Gastrocnemius medialis (tissue), 4 donors: ENCODE data around the gene SHANK1. TPM values are rescaled to one million over a fixed set of nuclear protein-coding genes. Genes with fewer than 3 reads are reported as not detected.

Source experiments
- ATAC-seq, 2 donors: fragments of 150-250 bp; one replicate each; pipeline ENCODE4 v1.9.1; 2016
- DNase-seq, 2 donors: peaks; one replicate each; pipeline ENCODE4 v3.0.0-alpha.2; 2019
- H3K27ac ChIP-seq, 4 donors: fragments of 200-600 bp; sonication (generic); 1 replicate in 1 of 4; 2 replicates in 3 of 4; pipeline ENCODE4 v1.5.1; 2016 to 2018; ENCODE audit warnings: mild to moderate bottlenecking in 2 of 4, moderate library complexity in 1 of 4
- H3K27me3 ChIP-seq, 3 donors: fragments of 200-600 bp; sonication (generic) in 2 of 3; 1 replicate in 1 of 3; 2 replicates in 2 of 3; pipeline versions ENCODE4 v1.5.1 to v1.6.0; 2016 to 2019; ENCODE audit warnings: mild to moderate bottlenecking in 1 of 3, moderate library complexity in 1 of 3
- H3K36me3 ChIP-seq, 2 donors: fragments of 200-600 bp; sonication (generic) in 1 of 2; one replicate each; pipeline ENCODE4 v1.5.1; 2017 to 2018
- H3K4me1 ChIP-seq, 2 donors: fragments of 200-600 bp; sonication (generic) in 1 of 2; one replicate each; pipeline ENCODE4 v1.5.1; 2016 to 2017; ENCODE audit warnings: mild to moderate bottlenecking in 2 of 2
- H3K4me3 ChIP-seq, 4 donors: fragments of 200-600 bp; sonication (generic) in 3 of 4; 1 replicate in 1 of 4; 2 replicates in 3 of 4; pipeline ENCODE4 v1.5.1; 2016 to 2019; ENCODE audit warnings: mild to moderate bottlenecking in 2 of 4
- H3K9me3 ChIP-seq, 3 donors: fragments of 200-600 bp; sonication (generic) in 2 of 3; 1 replicate in 1 of 3; 2 replicates in 2 of 3; pipeline ENCODE4 v1.5.1; 2016 to 2019
- CTCF ChIP-seq, 5 experiments: fragments of 450-650 bp in 3 of 5; fragments of 200-600 bp in 2 of 5; sonication (generic) in 2 of 5; IDR thresholded peaks in 4 of 5; conservative IDR thresholded peaks in 1 of 5; 1 replicate in 4 of 5; 2 replicates in 1 of 5; pipeline ENCODE4 v1.5.1; 2016 to 2019; ENCODE audit warnings: antibody characterized with exemption in 5 of 5, mild to moderate bottlenecking in 3 of 5, moderate library complexity in 3 of 5
- POLR2A ChIP-seq, 2 donors: fragments of 450-650 bp; IDR thresholded peaks; one replicate each; pipeline ENCODE4 v1.6.1; 2017; ENCODE audit warnings: antibody characterized with exemption in 2 of 2, mild to moderate bottlenecking in 2 of 2, moderate library complexity in 2 of 2
- in situ Hi-C, 4 donors: fragments of 200-750 bp; cut with MboI; loops; one replicate each; pipeline versions ENCODE4 v1.15.0 to v1.8.0; 2017; ENCODE audit warnings: low sequenced_read_pairs in 4 of 4
- intact Hi-C: fragments of 100-400 bp; cut with DNase I; formaldehyde crosslinking; loops from one replicate; pipeline ENCODE4 v1.15.1; 2023; ENCODE audit warnings: low total_unique reads
- total RNA-seq, 4 donors: library from RNA; depleted of rRNA; stranded (reverse); fragments of >200 nt; gene quantifications; one replicate each; pipeline versions ENCODE4 v1.1.0 to v1.2.3, GENCODE V29; 2016

SHANK1 gene
- total RNA-seq, 4 donors from 2014 or later = 0.68 TPM; not detected in 3

- DNase-seq (no peak), ATAC-seq (no peak)
- TF ChIP-seq POLR2A (IDR thresholded peaks at IDR 0.05) = no peak
- no peak for TF ChIP-seq CTCF (IDR thresholded peaks at IDR 0.05 in 4 of 5, conservative IDR thresholded peaks at IDR 0.05 in 1 of 5)
- H3K9me3 ChIP-seq = no peaks in the 10 kb centered on the region
- H3K36me3 ChIP-seq = no peaks in the 10 kb centered on the region
- H3K4me3 ChIP-seq = no peak overlapping the region
- H3K27ac ChIP-seq = no peak overlapping the region
- H3K27me3 ChIP-seq = peaks cover 29 to 32% (median 30%) of the 10 kb centered on the region in 3 donors
- intact Hi-C loops (no loop called here), in situ Hi-C loops (no loop called here)
- H3K4me1 ChIP-seq = no peaks in the 10 kb centered on the region
Observed at GRCh38 chr19:50686310-50687032, 33.1 kb downstream of the SHANK1 start.

GRCh38 chr19:50679177-50680125, 40.2 kb downstream of the SHANK1 start:
- H3K27ac ChIP-seq = no peak overlapping the region
- DNase-seq = peak; percentile 30 to 32
- no peaks in the 10 kb centered on the region for H3K4me1 ChIP-seq
- H3K9me3 ChIP-seq = no peaks in the 10 kb centered on the region
- in situ Hi-C loops (no loop called here), intact Hi-C loops (no loop called here)
- no peak overlapping the region for H3K4me3 ChIP-seq
- TF ChIP-seq CTCF (IDR thresholded peaks at IDR 0.05 in 4 of 5, conservative IDR thresholded peaks at IDR 0.05 in 1 of 5) (no peak), POLR2A (IDR thresholded peaks at IDR 0.05) (no peak)
- H3K27me3 ChIP-seq = peaks cover 0 to 21% (median 0%) of the 10 kb centered on the region in 3 donors
- no peaks in the 10 kb centered on the region for H3K36me3 ChIP-seq
- peak in 1 of 2 donors; percentile 45 for ATAC-seq

- DNase-seq = no peak
Observed at GRCh38 chr19:50678323-50678722, 41.3 kb downstream of the SHANK1 start.

GRCh38 chr19:50677636-50678035, 42.0 kb downstream of the SHANK1 start:
- no peaks in the 10 kb centered on the region for H3K9me3 ChIP-seq
- no peak for DNase-seq
- ATAC-seq = no peak
- H3K4me3 ChIP-seq = no peak overlapping the region
- H3K27me3 ChIP-seq = peaks cover 0 to 14% (median 4%) of the 10 kb centered on the region in 3 donors
- no peak for TF ChIP-seq CTCF (IDR thresholded peaks at IDR 0.05 in 4 of 5, conservative IDR thresholded peaks at IDR 0.05 in 1 of 5)
- no peak for TF ChIP-seq POLR2A (IDR thresholded peaks at IDR 0.05)
- in situ Hi-C loops = no loop called here
- H3K36me3 ChIP-seq = no peaks in the 10 kb centered on the region
- no peak overlapping the region for H3K27ac ChIP-seq
- H3K4me1 ChIP-seq = no peaks in the 10 kb centered on the region
- intact Hi-C loops = no loop called here

More at GRCh38 chr19:50678323-50678722, 41.3 kb downstream of the SHANK1 start:
- no peak for ATAC-seq
- Histone ChIP-seq H3K27me3 (peaks cover 0 to 15% (median 4%) of the 10 kb centered on the region in 3 donors), H3K9me3 (no peaks in the 10 kb centered on the region), H3K4me1 (no peaks in the 10 kb centered on the region), H3K4me3 (no peak overlapping the region), H3K27ac (no peak overlapping the region), H3K36me3 (no peaks in the 10 kb centered on the region)
- intact Hi-C loops (no loop called here), in situ Hi-C loops (no loop called here)
- TF ChIP-seq POLR2A (IDR thresholded peaks at IDR 0.05) = no peak
- no peak for TF ChIP-seq CTCF (IDR thresholded peaks at IDR 0.05 in 4 of 5, conservative IDR thresholded peaks at IDR 0.05 in 1 of 5)
